IPS-11a (cell line): Measurements from ENCODE around the gene CUL1.
A peak's percentile ranks its signal among the peaks of the same experiment; 100 is the strongest.

Source experiments
- H3K4me3 ChIP-seq: one replicate; pipeline ENCODE4 v1.5.1; 2013; ENCODE audit warnings: low read depth, low read length, control low read depth

CUL1 gene

GRCh38 chr7:148698397-148699023 lies at the start of gene CUL1:
Gene CUL1 (plus strand): TSS chr7:148698903. CDS start chr7:148730123, 31,220 bp downstream.
- peak within 1 kb of the TSS; percentile 84 for H3K4me3 ChIP-seq

- H3K4me3 ChIP-seq: no peak overlapping the region
Observed at GRCh38 chr7:148650232-148650858, 48.4 kb upstream of the CUL1 start.

- no peak overlapping the region for H3K4me3 ChIP-seq
Observed at GRCh38 chr7:148652773-148653172, 45.9 kb upstream of the CUL1 start.

- H3K4me3 ChIP-seq: no peak overlapping the region
Observed at GRCh38 chr7:148657929-148658328, 40.8 kb upstream of the CUL1 start.

GRCh38 chr7:148661471-148661870 lies 37.2 kb upstream of the CUL1 start:
- H3K4me3 ChIP-seq: no peak overlapping the region

GRCh38 chr7:148662646-148663045 lies 36.1 kb upstream of the CUL1 start:
- H3K4me3 ChIP-seq: no peak overlapping the region

GRCh38 chr7:148664324-148664723 lies 34.4 kb upstream of the CUL1 start:
- no peak overlapping the region for H3K4me3 ChIP-seq

- no peak overlapping the region for H3K4me3 ChIP-seq
Observed at GRCh38 chr7:148665221-148665620, 33.5 kb upstream of the CUL1 start.

GRCh38 chr7:148669927-148670326 lies 28.8 kb upstream of the CUL1 start:
- H3K4me3 ChIP-seq: no peak overlapping the region

GRCh38 chr7:148670374-148670773 lies 28.3 kb upstream of the CUL1 start:
- no peak overlapping the region for H3K4me3 ChIP-seq

GRCh38 chr7:148670807-148671206 lies 27.9 kb upstream of the CUL1 start:
- H3K4me3 ChIP-seq: no peak overlapping the region

- H3K4me3 ChIP-seq: no peak overlapping the region
Observed at GRCh38 chr7:148672041-148672440, 26.7 kb upstream of the CUL1 start.

- H3K4me3 ChIP-seq: no peak overlapping the region
Observed at GRCh38 chr7:148674689-148675088, 24.0 kb upstream of the CUL1 start.

- no peak overlapping the region for H3K4me3 ChIP-seq
Observed at GRCh38 chr7:148676291-148676690, 22.4 kb upstream of the CUL1 start.

GRCh38 chr7:148681821-148682220 lies 16.9 kb upstream of the CUL1 start:
- no peak overlapping the region for H3K4me3 ChIP-seq

GRCh38 chr7:148684289-148684830 lies 14.3 kb upstream of the CUL1 start:
- H3K4me3 ChIP-seq: no peak overlapping the region

- H3K4me3 ChIP-seq: no peak overlapping the region
Observed at GRCh38 chr7:148686312-148686937, 12.3 kb upstream of the CUL1 start.

GRCh38 chr7:148687555-148687954 lies 11.1 kb upstream of the CUL1 start:
- no peak overlapping the region for H3K4me3 ChIP-seq

GRCh38 chr7:148688526-148688925 lies 10.2 kb upstream of the CUL1 start:
- H3K4me3 ChIP-seq: no peak overlapping the region

GRCh38 chr7:148693651-148694050 lies 5.1 kb upstream of the CUL1 start:
- no peak overlapping the region for H3K4me3 ChIP-seq

- no peak overlapping the region for H3K4me3 ChIP-seq
Observed at GRCh38 chr7:148694631-148695030, 4.1 kb upstream of the CUL1 start.

GRCh38 chr7:148695953-148696352 lies 2.8 kb upstream of the CUL1 start:
- H3K4me3 ChIP-seq: no peak overlapping the region
